Dedifferentiated amniotic fluid mesenchymal stem cell (primary cell): ENCODE results near the gene LIN7C.
A peak's percentile ranks its signal among the peaks of the same experiment; 100 is the strongest.

Source experiments
- DNase-seq: peaks from one replicate; pipeline ENCODE4 v3.0.0-alpha.2; 2016; ENCODE audit errors: extremely low spot score

Gene LIN7C

DNA sequence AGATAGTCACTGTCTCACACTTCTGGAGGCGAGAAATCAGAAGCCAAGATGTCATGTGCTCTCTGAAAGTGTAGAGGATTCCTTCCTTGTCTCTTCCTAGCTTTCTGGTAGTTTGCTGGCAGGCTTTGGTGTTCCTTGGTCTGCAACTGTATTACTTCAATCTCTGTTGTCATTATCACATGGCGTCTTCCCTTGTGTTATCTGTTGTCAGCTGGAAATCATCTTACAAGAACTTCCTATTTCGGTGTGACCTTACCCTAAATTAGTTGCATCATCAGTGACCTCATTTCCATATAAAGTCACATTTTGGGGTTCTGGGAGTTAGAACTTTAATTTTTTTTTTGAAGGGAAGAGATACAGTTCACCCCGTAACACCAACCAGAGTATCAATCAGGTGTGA, 3.3 kb upstream of the LIN7C start:
- no peak for DNase-seq

DNA sequence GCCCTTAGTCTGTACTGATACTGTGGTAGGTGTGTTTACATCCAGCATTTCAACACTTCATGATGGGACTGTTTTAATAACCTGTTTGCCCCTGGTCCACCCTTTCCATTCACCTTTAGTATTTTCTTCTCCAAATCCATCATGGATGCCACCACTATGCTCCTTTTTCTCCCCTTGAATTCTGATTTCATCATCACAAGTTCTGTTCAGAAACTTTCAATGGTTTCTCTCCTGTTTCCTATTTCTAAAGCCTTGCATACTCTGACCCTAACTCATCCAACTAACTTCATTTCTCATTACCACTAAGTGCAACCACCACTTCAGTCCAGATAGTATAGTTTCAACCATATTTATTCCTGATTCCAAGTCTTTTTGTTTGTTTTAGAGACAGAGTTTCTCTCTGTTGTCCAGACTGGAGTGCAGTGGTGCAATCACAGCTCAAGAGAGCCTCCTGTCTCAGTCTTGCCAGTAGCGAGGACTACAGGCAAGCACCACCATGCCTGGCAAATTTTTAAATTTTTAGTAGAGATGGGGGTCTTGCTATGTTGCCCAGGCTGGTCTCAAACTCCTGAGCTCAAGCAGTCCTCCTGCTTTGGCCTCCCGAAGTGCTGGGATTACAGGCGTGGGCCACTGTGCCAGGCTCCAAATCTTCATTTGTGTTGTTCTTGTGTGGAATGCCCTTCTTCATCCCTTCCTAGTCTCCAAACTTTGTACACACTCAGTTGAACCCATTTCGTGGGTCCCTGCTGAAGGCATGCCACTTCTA, 1.2 kb upstream of the LIN7C start:
- DNase-seq: no peak

- no peak for DNase-seq
Observed at GRCh38 chr11:27505781-27506180, 788 bp downstream of the LIN7C start.

GRCh38 chr11:27504205-27504604, 2.4 kb downstream of the LIN7C start:
- no peak for DNase-seq

DNA sequence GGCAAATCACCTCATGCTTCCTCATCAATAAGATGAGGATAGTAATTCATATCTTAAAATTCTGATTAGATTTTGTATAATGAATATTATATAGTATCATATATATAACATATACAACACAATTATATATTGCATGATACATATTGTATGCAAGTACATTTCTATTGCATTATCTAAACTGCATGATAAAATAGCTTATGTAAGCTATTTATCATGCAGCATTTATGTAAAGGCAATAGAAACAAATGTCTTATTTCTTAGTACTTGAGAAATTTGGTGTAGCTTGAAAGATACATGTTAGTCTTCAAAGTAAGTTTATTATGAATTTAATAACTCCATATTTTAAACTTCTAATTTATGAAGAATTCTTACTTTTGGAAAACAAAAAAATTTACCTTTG, 5.5 kb downstream of the LIN7C start:
- no peak for DNase-seq

DNA sequence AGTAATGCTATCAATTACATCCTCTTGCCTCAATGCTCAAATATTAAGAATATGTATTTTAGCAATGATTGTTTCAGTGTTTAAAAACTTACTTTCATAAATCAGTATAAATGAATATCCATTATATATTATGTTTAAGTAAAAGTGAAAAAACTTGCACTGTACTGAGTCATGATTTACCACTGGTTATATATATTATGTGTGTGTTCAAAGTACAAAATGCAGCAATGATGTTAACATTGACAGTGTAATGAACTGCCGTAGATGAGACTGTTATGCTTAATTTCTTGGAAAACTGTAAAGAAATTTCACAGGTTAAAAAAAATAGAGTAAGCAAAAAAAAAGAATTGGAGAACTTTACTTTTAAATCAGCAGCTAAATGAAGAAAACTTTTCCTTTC, 8.7 kb downstream of the LIN7C start:
- DNase-seq: no peak

GRCh38 chr11:27497284-27497866, 9.2 kb downstream of the LIN7C start:
- peak; percentile 20 for DNase-seq

DNA sequence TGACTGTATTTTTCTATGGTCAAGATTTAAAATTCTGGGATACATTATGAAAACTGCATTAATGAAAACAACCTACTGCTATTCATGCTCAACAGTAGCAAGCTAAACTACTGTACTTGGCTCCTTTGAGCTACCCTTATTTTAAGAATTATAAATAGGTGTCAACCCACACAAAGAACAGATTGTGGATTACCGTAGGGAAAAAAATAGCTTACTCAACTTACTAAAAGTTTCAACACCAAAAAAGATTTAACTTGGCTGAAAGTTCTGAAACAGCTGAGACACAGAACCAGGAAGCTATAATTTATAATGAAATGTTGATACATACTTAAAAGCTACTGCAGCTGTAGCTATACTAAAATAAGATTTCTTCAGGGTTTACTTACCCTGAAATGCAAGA, 10.1 kb downstream of the LIN7C start:
- DNase-seq: no peak

- DNase-seq: no peak
Observed at GRCh38 chr11:27495710-27496300, 10.8 kb downstream of the LIN7C start.

DNA sequence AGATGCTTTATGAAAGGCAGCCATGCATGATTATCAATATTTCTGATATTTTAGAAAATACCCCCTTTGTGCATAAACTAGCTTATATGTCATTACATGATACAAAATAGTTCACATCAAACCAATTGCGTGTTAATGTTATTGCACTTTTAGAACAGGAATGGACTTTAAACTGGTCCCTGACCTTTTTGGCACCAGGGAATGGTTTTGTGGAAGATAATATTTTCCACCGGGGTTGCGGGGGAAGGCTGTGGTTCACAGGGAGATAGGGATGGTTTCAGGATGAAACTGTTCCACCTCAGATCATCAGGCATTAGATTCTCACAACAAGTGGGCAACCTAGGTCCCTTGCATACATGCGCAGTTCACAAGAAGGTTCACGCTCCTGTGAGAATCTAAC, 17.5 kb downstream of the LIN7C start:
- no peak for DNase-seq

DNA sequence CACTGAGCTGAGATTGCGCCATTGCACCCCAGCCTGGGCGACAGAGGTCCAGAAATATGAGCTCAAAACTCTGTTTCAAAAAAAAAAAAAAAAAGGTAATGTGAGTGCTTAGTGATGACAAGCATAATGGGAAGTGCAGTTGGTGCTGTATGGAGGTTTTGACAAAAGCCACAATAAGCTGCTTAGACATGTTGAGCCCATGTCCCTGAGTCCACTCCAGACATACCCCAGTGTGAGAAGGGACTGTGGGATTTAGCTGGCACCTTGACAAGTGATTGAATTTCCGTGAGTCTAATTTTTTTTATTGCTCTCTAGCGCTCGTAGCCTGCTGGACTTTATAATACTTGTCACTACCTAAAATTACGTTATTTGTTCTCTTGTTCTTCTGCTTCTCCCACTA, 18.9 kb downstream of the LIN7C start:
- no peak for DNase-seq

GRCh38 chr11:27485930-27486773, 20.4 kb downstream of the LIN7C start:
- peak; percentile 80 for DNase-seq

- no peak for DNase-seq
Observed at GRCh38 chr11:27482793-27483192, 23.8 kb downstream of the LIN7C start.

DNA sequence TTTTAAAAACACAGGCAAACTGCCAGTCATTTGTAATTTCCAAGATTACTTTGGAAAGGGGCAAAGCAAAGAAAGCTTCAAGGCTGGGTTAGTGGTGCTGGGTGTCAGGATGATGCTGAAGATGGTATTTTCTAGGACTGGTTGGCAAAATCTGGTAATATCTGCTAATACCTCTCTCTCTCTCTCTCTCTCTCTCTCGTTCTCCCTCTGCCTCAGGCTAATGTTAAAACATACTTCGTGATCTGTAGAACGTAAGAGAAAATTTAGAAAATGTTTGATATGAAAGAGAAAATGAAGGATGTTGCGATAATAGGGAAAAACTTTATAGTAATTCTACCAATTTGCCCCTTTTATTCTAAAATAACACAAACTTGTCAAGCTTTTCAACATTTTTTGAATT, 24.6 kb downstream of the LIN7C start:
- DNase-seq: no peak

DNA sequence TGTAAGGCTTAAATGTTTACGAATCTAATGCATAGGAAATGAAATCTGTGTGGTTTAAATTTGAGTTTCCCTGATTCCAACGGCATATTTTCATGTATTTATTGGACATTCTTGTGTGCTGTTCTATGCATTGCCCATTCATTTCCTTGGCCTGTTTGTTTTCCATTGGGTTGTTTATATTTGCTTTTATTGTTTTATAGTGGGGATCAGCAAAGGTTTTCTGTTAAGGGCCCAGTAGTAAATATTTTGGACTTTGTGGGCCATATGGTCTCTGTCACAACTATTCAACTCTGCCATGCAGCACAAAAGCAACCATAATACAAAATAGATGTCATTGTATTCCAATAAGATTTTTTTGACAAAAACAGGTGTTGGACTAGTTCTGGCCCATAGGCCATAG, 28.7 kb downstream of the LIN7C start:
- no peak for DNase-seq

- DNase-seq: no peak
Observed at GRCh38 chr11:27477243-27477642, 29.3 kb downstream of the LIN7C start.

GRCh38 chr11:27475622-27476021, 30.9 kb downstream of the LIN7C start:
- no peak for DNase-seq

DNA sequence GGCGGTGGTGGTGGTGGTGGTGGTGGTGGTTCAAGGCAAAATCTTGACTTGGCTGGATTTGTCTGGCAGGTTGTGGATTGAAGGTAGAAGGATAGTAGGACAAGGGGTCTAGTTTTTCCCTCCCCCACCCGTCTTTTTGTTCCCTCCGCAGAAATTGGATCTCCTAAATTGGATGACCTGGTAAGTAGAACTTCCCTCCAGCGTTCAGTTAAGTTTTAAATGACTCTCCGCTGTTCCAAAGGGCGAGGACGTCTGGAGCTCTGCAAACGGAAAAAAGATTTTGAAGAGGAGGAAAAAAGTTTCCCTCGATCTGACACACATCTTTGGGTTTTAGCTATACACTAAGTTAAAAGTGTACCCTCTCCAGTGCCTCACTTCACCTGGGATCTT, 33.6 kb downstream of the LIN7C start:
- DNase-seq: no peak

DNA sequence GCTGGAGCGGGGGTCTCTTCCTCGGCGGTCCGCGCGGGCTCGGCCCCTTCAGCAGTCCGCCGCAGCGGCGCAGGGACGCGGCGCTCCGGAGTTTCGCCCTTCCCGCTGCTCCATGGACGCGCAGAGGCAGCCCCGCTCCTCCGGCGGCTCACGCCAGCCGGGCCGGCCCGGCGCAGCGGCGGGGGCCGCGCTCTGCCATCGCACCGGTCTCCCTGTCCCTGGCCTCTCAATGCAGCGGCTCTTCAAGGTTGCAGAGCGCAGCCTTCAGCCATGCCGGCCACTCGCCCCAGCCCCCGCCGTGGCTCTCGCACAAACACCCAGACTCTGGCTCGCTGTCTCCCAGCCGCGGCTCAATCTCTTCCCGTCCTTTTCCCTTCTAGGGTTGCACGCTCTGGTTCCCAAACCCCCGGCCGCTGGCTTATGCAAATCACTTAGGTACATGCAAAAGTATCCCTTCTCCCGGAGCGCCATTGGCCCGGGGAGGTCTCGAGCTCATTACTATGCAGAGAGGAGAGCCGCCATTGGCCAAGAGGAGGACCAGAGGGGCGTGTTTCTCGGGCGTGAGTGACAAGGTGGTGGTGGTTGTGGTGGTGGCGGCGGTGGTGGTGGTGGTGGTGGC, 34.1 kb downstream of the LIN7C start, which contains the start of gene LGR4:
TSS of gene LGR4 (minus strand) at position 393 of the 619 bp plus-strand sequence. CDS start 488 bp downstream, outside the sequence.
- peak; percentile 96 for DNase-seq

GRCh38 chr11:27471589-27472397, 34.8 kb downstream of the LIN7C start:
- DNase-seq: no peak
